Calu3 (cell line): Measurements from ENCODE around the gene TTLL10. TPM values are rescaled to one million over a fixed set of nuclear protein-coding genes. Genes with fewer than 3 reads are reported as not detected.

Source experiments
- BruUV-seq: library from RNA; stranded (reverse); fragments of 400-500 nt; replicated peaks from 2 replicates; lab custom pipeline; 2021; lab: Mats Ljungman, UMichigan
- CTCF ChIA-PET: fragments of 300-600 bp; sonication (Branson Sonifier 250); formaldehyde crosslinking; loops from one replicate; lab custom pipeline; 2022; ENCODE audit warnings: antibody characterized with exemption; lab: Charles Lee
- DNase-seq: peaks from one replicate; pipeline ENCODE4 v3.0.0; 2022
- H3K27ac Mint-ChIP-seq: one replicate; pipeline ENCODE4 v1.8.0; 2022; ENCODE audit warnings: mixed read lengths; ENCODE audit not compliant: unreplicated experiment
- H3K27me3 Mint-ChIP-seq: one replicate; pipeline ENCODE4 v1.8.0; 2022; ENCODE audit warnings: mixed read lengths; ENCODE audit not compliant: unreplicated experiment
- H3K36me3 Mint-ChIP-seq: one replicate; pipeline ENCODE4 v1.8.0; 2022; ENCODE audit warnings: mild to moderate bottlenecking, moderate library complexity, mixed read lengths; ENCODE audit not compliant: insufficient read depth, unreplicated experiment
- H3K4me1 Mint-ChIP-seq: one replicate; pipeline ENCODE4 v1.8.0; 2022; ENCODE audit warnings: mild to moderate bottlenecking, low read depth, mixed read lengths; ENCODE audit not compliant: unreplicated experiment
- H3K4me3 Mint-ChIP-seq: one replicate; pipeline ENCODE4 v1.8.0; 2022; ENCODE audit warnings: mild to moderate bottlenecking, low read depth, moderate library complexity, mixed read lengths; ENCODE audit not compliant: unreplicated experiment
- H3K9me3 Mint-ChIP-seq: one replicate; pipeline ENCODE4 v1.8.0; 2022; ENCODE audit warnings: low read depth, mixed read lengths; ENCODE audit not compliant: unreplicated experiment
- intact Hi-C: fragments of 100-400 bp; cut with micrococcal nuclease; formaldehyde crosslinking; loops from one replicate; pipeline ENCODE4 v1.10.0; 2022; ENCODE audit not compliant: unreplicated experiment
- total RNA-seq: library from RNA; stranded (reverse); gene quantifications from 2 replicates; pipeline ENCODE4 v1.2.3, GENCODE V29; 2022
- TF ChIP-seq, protein P1 (sequence below): fragments of 200-600 bp; IDR thresholded peaks from one replicate; pipeline ENCODE4 v1.8.0; 2022; ENCODE audit warnings: antibody characterized with exemption; ENCODE audit not compliant: unreplicated experiment

TTLL10 gene
- total RNA-seq, 1 experiment from 2014 or later: 3.5 TPM

DNA sequence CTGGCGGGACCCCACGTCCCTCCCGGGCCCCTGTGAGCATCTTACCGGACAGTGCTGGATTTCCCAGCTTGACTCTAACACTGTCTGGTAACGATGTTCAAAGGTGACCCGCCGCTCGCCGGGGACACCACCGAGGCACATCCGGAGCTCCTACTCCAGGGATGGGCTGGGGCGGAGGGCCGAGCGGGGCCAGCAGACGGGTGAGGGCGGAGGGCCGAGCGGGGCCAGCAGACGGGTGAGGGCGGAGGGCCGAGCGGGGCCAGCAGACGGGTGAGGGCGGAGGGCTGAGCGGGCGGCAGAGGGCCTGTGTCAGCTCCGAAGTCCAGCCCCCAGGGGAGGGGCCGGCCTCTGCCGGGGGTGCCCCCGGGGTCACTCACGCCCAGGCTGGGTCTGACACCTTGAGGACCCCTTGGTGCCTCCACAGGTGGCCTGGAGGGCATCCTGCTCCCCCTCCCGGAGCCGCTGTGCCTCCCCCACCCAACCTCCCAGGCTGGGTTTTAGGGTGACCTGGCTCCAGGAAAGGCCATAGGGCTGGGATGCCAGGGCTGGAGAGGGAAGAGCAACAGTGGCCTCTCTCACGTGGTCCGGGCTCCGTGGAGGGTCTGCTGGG, 5.7 kb upstream of the TTLL10 start:
- BruUV-seq: no TSS peak
- Mint-ChIP-seq H3K9me3 (no peaks in the 10 kb centered on the region), H3K4me1 (peaks cover 9% of the 10 kb centered on the region), H3K27ac (no peak overlapping the region), H3K27me3 (no peaks in the 10 kb centered on the region), H3K4me3 (peak overlapping the region; percentile 96), H3K36me3 (peaks cover 68% of the 10 kb centered on the region)
- DNase-seq: no peak
- CTCF ChIA-PET: no interaction called here
- intact Hi-C loops: loop anchor here (10.0 kb wide), 1 partner anchor 67 kb away; the partner anchor contains the start of genes B3GALT6 and SDF4
- TF ChIP-seq, protein P1, sequence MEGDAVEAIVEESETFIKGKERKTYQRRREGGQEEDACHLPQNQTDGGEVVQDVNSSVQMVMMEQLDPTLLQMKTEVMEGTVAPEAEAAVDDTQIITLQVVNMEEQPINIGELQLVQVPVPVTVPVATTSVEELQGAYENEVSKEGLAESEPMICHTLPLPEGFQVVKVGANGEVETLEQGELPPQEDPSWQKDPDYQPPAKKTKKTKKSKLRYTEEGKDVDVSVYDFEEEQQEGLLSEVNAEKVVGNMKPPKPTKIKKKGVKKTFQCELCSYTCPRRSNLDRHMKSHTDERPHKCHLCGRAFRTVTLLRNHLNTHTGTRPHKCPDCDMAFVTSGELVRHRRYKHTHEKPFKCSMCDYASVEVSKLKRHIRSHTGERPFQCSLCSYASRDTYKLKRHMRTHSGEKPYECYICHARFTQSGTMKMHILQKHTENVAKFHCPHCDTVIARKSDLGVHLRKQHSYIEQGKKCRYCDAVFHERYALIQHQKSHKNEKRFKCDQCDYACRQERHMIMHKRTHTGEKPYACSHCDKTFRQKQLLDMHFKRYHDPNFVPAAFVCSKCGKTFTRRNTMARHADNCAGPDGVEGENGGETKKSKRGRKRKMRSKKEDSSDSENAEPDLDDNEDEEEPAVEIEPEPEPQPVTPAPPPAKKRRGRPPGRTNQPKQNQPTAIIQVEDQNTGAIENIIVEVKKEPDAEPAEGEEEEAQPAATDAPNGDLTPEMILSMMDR: no peak

DNA sequence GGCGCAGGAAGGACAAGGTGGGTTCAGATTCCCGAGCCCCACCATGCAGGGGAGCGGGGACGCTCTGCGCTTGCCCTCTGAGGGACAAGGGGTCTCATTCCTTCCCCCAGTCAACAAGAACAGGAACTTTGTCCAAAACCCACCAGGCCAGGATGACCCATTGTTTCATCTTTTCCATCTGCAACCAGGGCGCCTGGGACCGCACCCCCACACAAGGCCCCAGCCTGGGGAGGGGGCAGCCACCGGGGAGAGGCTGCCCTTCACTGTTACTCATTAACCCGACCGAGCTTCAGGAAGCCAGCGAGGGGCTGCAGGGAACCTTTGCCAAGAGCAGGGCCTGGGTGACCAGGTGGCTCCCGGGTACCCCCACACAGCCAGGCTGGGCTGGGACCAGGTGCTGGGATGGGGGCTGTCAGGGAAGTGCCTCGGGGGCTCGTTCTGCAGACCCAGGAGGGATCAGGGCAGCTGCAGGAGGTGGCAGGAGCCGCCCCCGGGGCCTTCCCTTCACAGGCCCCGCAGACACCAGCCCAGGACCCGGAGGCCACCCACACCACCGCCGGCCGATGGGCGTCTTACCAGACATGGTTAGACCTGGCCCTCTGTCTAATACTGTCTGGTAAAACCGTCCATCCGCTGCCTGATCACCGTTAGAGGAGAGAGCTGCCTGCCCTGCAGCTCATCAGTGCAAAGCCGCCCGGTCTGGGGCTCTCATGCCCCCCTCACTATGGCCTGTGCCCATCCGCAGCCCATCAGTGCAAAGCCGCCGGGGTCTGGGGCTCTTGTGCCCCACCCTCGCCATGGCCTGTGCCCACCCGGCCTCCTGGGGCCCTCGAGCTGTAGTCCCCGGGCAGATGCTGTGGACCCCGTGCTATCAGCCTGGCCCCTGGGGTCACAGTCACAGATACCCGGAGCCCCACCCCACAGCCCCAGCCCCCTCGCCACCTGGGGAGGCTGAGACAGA, 4.9 kb upstream of the TTLL10 start:
- peaks cover 9% of the 10 kb centered on the region for H3K4me1 Mint-ChIP-seq
- intact Hi-C loops: loop anchor here (10.0 kb wide), 1 partner anchor 66 kb away; the partner anchor contains the start of genes B3GALT6 and SDF4
- CTCF ChIA-PET: no interaction called here
- DNase-seq: no peak
- peaks cover 60% of the 10 kb centered on the region for H3K36me3 Mint-ChIP-seq
- H3K27me3 Mint-ChIP-seq: no peaks in the 10 kb centered on the region
- no peaks in the 10 kb centered on the region for H3K9me3 Mint-ChIP-seq
- no peak overlapping the region for H3K27ac Mint-ChIP-seq
- BruUV-seq: no TSS peak
- TF ChIP-seq, protein P1: no peak
- H3K4me3 Mint-ChIP-seq: no peak overlapping the region

DNA sequence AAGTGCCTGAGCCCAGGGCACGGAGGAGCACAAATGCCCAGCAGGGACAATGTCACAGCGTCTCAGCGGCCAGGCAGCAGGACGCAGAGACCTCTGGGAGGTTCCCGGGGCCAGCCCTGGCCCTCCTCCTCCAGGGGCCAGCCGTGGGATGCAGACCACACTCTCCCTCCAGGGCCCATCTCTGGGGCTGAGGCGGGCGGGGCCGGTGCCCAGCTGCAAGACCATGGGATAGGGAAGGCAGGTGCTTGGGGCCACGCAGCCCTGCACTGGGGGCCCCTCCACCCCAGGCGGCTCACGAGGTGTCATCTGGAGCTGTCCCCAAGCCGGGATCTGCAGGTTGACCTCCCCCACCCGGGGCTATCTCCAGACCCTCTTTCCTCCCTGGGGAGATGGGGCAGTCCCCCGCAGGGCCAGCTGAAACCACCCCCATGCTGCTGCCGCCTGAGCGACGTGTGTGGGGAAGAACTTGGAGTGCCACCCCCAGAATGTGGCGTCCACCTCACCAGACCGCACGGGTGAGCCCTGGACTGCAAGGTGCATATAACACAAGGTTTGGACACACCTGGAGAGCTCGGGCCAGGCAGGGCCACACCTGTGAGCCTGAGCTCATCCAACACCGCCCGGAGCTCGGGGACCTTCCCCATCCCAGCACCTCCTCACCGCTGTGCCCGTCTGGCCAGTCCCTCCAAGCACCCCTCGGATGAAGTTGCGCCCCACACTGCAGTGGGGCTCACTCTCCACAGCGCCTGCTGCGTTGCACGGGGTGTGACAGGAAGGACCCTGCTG, 4.1 kb upstream of the TTLL10 start:
- intact Hi-C loops: loop anchor here (10.0 kb wide), 1 partner anchor 65 kb away; the partner anchor contains the start of genes B3GALT6 and SDF4

More for the DNA sequence above, 4.1 kb upstream of the TTLL10 start:
- H3K36me3 Mint-ChIP-seq: peaks cover 55% of the 10 kb centered on the region
- H3K27ac Mint-ChIP-seq: no peak overlapping the region
- no TSS peak for BruUV-seq
- TF ChIP-seq, protein P1: no peak
- no peak for DNase-seq
- H3K27me3 Mint-ChIP-seq: no peaks in the 10 kb centered on the region
- CTCF ChIA-PET: no interaction called here
- no peak overlapping the region for H3K4me3 Mint-ChIP-seq
- peaks cover 9% of the 10 kb centered on the region for H3K4me1 Mint-ChIP-seq
- H3K9me3 Mint-ChIP-seq: no peaks in the 10 kb centered on the region
